ENCODE data around the gene GRIN1.

DNA sequence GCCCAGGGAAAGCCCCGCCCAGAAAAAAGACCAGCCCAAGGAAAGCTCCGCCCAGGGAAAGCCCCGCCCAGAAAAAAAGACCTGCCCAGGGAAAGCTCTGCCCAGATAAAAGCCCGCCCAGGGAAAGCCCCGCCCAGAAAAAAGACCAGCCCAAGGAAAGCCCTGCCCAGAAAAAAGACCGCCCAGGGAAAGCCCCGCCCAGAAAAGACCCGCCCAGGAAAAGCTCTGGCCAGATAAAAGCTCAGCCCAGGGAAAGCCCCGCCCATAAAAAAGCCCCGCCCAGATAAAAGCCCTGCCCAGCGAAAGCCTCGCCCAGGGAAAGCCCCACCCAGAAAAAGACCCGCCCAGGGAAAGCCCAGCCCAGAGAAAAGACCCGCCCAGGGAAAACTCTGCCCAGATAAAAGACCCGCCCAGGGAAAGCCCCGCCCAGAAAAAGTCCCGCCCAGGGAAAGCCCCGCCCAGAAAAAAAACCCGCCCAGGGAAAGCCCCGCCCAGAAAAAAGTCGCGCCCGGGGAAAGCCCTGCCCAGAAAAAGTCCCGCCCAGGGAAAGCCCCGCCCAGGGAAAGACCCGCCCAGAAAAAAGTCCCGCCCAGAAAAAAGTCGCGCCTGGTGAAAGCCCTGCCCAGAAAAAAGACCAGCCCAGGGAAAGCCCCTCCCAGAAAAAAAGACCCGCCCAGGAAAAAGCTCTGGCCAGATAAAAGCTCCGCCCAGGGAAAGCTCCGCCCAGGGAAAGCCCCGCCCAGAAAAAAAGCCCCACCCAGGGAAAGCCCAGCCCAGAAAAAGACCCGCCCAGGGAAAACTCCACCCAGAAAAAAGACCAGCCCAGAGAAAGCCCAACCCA lies 11.9 kb downstream of the GRIN1 start:
- TF ChIP-seq, protein P1, sequence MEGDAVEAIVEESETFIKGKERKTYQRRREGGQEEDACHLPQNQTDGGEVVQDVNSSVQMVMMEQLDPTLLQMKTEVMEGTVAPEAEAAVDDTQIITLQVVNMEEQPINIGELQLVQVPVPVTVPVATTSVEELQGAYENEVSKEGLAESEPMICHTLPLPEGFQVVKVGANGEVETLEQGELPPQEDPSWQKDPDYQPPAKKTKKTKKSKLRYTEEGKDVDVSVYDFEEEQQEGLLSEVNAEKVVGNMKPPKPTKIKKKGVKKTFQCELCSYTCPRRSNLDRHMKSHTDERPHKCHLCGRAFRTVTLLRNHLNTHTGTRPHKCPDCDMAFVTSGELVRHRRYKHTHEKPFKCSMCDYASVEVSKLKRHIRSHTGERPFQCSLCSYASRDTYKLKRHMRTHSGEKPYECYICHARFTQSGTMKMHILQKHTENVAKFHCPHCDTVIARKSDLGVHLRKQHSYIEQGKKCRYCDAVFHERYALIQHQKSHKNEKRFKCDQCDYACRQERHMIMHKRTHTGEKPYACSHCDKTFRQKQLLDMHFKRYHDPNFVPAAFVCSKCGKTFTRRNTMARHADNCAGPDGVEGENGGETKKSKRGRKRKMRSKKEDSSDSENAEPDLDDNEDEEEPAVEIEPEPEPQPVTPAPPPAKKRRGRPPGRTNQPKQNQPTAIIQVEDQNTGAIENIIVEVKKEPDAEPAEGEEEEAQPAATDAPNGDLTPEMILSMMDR (IDR thresholded peaks at IDR 0.05; ENCODE audit: insufficient read depth, low read depth, low read length), result no peak
- no peak for TF ChIP-seq EZH2 (IDR thresholded peaks at IDR 0.05; ENCODE audit: insufficient read depth, low read length)

Data from astrocyte (in vitro differentiated cells and primary cell).